CD1c-positive myeloid dendritic cell (primary cell): ENCODE data around the gene CCL8.
"Not testable (repeated sequence)": the region's sequence is repeated elsewhere in the genome, so short reads cannot be mapped to it uniquely, and the experiment has no call there.

Source experiments
- DNase-seq: peaks from one replicate; pipeline ENCODE4 v3.0.0-alpha.2; 2016; ENCODE audit errors: extremely low spot score

Gene CCL8

GRCh38 chr17:34314279-34314678, 5.0 kb upstream of the CCL8 start:
- peak; percentile 68 for DNase-seq

- peak; percentile 64 for DNase-seq
These were observed 761 bp upstream of the CCL8 start for GRCh38 chr17:34318474-34318873.

- DNase-seq = no peak
These were observed 2.7 kb downstream of the CCL8 start for GRCh38 chr17:34321964-34322363.

GRCh38 chr17:34327580-34327979, 8.3 kb downstream of the CCL8 start:
- DNase-seq = not testable (repeated sequence)

- DNase-seq = no peak
These were observed 18.5 kb downstream of the CCL8 start for GRCh38 chr17:34337701-34338100.

- no peak for DNase-seq
These were observed 20.0 kb downstream of the CCL8 start for GRCh38 chr17:34339138-34339770.

- DNase-seq = no peak
These were observed 22.7 kb downstream of the CCL8 start for GRCh38 chr17:34341916-34342315.

- DNase-seq = no peak
These were observed 27.8 kb downstream of the CCL8 start for GRCh38 chr17:34347063-34347462.

GRCh38 chr17:34349751-34350150, 30.5 kb downstream of the CCL8 start:
- DNase-seq = no peak

GRCh38 chr17:34351096-34351495, 31.9 kb downstream of the CCL8 start:
- DNase-seq = no peak

GRCh38 chr17:34352191-34352590, 33.0 kb downstream of the CCL8 start:
- no peak for DNase-seq

- peak; percentile 69 for DNase-seq
These were observed 35.4 kb downstream of the CCL8 start for GRCh38 chr17:34354637-34355036.

GRCh38 chr17:34356194-34356593, 37.0 kb downstream of the CCL8 start, which contains the start of gene CCL13:
Gene CCL13, plus strand, starts transcription at chr17:34356480. Its CDS starts 47 bp downstream, at chr17:34356527.
- peak; percentile 54 for DNase-seq

- DNase-seq = no peak
These were observed 38.2 kb downstream of the CCL8 start for GRCh38 chr17:34357398-34357797.

GRCh38 chr17:34358631-34359030, 39.4 kb downstream of the CCL8 start:
- no peak for DNase-seq

- DNase-seq = peak; percentile 45
These were observed 41.5 kb downstream of the CCL8 start for GRCh38 chr17:34360601-34361270.

- peak; percentile 89 for DNase-seq
These were observed 42.3 kb downstream of the CCL8 start for GRCh38 chr17:34361478-34362061.

GRCh38 chr17:34363183-34363661, 44.0 kb downstream of the CCL8 start, which contains the start of gene CCL1:
Gene CCL1, minus strand, starts transcription at chr17:34363233. Its CDS starts 72 bp downstream, at chr17:34363161.
- peak; percentile 85 for DNase-seq

- no peak for DNase-seq
These were observed 45.5 kb downstream of the CCL8 start for GRCh38 chr17:34364751-34365150.

GRCh38 chr17:34365340-34365739, 46.1 kb downstream of the CCL8 start:
- DNase-seq = no peak

GRCh38 chr17:34366010-34366409, 46.8 kb downstream of the CCL8 start:
- DNase-seq = peak; percentile 76

- peak; percentile 45 for DNase-seq
These were observed 47.4 kb downstream of the CCL8 start for GRCh38 chr17:34366529-34367107.
